ENCODE results near the gene SIRPG.

DNA sequence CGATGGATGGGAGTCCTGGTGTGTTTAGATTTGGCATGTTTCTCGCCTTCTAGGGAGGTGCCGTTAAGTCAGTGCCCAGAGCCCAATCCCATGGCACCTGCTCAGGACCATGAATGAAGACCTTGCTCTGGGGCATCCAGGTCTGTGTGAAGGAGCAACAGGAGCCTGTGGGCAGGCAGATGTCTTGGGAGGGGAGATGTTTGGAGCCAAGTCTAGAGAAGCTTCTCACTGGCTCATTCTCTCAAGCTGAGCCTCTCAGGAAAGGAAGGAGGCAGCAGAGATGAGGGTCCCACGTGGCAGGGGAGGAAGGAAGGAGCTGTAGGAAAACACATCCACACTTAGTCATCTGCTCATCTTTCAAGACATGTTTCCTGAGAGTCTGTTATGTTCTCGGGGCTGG lies 28.3 kb downstream of the SIRPG start:
- TF ChIP-seq CTCF (IDR thresholded peaks at IDR 0.05) (no peak), RCOR1 (IDR thresholded peaks at IDR 0.05; ENCODE audit: low read length) (no peak), FOXJ3 (CRISPR knock-in tag; IDR thresholded peaks at IDR 0.05) (no peak), EZH2phosphoT487 (IDR thresholded peaks at IDR 0.05; ENCODE audit: borderline replicate concordance, low read depth) (no peak), PBX3 (IDR thresholded peaks at IDR 0.05) (no peak), USF1 (IDR thresholded peaks at IDR 0.05; ENCODE audit: borderline replicate concordance, low read depth) (no peak), NFIC (IDR thresholded peaks at IDR 0.05; ENCODE audit: borderline replicate concordance) (no peak)
